GM21447 (cell line): Measurements from ENCODE around the gene ACVRL1.

Experiments used
- ATAC-seq: cut with Tn5 transposase; IDR thresholded peaks from one replicate; pipeline ENCODE4 v1.9.1; 2021; ENCODE audit not compliant: unreplicated experiment

Gene ACVRL1

GRCh38 chr12:51960488-51960887 lies 53.2 kb downstream of the ACVRL1 start:
- ATAC-seq: no peak

- no peak for ATAC-seq
Measured at GRCh38 chr12:51960890-51961289, 53.6 kb downstream of the ACVRL1 start.

- ATAC-seq: no peak
Measured at GRCh38 chr12:51961834-51962233, 54.5 kb downstream of the ACVRL1 start.

DNA sequence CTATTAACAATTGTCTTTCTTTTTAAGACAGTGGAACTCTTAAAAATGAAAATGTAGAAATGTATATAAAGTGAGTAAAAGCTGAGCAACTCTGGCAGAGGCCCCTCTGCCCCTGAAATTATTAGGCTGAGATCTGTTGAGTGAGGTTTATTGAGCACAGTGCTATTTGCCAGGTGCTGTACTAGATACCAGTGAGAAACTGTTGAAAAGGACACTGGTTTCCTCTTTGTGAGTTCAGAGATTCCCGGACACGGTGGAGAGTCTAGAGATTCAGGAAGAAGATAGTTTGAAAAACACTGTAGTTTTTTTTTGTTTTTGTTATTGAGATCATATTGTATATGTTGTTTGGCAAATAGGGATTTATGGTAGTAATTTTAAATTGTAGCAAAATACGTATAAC lies 55.4 kb downstream of the ACVRL1 start:
- no peak for ATAC-seq

- ATAC-seq: no peak
Measured at GRCh38 chr12:51963477-51963876, 56.2 kb downstream of the ACVRL1 start.

DNA sequence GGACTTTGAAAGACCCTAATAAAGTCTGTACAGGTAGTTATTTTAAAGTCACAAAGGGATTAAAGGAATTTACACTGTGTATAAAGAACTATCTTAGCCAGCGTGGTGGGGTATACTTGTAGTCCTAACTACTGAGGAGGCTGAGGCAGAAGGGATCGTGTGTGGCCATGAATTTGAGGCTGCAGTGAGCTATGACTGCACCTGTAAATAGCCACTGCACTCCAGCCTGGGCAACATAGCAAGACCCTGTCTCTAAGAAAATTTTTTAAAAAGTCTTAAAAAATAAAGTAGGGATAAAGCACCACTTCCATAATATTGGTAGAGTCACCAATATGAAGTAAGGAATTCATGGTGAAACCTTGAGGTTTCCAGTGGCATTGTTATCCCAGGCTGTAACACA lies 62.3 kb downstream of the ACVRL1 start:
- no peak for ATAC-seq

- ATAC-seq: peak; percentile 88
Measured at GRCh38 chr12:51970904-51971646, 63.8 kb downstream of the ACVRL1 start.

GRCh38 chr12:51971679-51972421 lies 64.5 kb downstream of the ACVRL1 start:
- peak; percentile 36 for ATAC-seq

DNA sequence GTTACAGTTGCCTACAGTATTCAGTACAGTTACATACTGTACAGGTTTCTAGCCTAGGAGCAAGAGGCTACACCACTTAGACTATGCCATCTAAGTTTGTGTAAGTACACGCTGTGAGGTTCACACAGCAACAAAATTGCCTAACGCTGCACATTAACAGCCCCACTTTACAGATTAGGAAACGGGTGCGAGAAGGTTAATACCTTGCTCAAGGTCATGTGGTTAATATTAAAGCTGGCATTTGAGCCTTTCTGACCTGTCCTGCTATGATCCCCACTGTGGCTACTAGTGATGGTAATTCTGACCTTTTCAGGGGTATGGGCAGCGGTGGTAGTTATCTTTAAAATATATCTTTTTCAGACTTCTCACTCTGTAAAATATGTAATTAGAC lies 65.1 kb downstream of the ACVRL1 start:
- no peak for ATAC-seq

DNA sequence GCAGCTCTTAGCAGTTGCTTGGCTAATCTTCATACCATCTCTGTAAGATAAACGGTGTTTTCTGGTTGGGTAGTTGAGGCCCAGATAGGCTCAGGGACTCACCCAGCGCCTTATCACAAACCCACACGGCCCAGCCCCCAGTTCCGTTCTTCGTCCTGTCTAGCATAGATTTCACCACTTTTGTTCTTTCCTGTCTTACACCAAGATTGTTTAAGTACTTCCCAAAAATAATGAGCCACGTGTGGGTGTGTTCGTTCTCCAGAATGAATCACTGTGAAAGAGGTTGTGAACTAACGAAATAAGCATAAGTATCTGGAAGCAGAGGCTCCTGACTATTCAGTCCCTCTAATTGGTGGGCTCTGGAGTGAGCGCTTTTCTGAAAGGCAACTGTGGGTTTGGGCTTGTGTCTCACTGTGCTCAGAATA lies 65.6 kb downstream of the ACVRL1 start:
- ATAC-seq: no peak
